Measurements from ENCODE around the gene PGAP6. TPM values are rescaled to one million over a fixed set of nuclear protein-coding genes. Genes with fewer than 3 reads are reported as not detected.

PGAP6 gene
- total and polyA plus RNA-seq, 2 of the 13 experiments (the other 11 are each of a cell fraction or from before 2014, with no cell fraction given) = 52.7 to 136 TPM

- TF ChIP-seq ZNF180 (CRISPR knock-in tag; IDR thresholded peaks at IDR 0.05; ENCODE audit: borderline replicate concordance, low read depth) (no peak), ELF3 (CRISPR knock-in tag; IDR thresholded peaks at IDR 0.05) (peak; percentile 63; the same call in 1 of the 2 replicates), ZNF660 (CRISPR knock-in tag; IDR thresholded peaks at IDR 0.05; ENCODE audit: borderline replicate concordance, low read depth) (no peak), MIER2 (CRISPR knock-in tag; IDR thresholded peaks at IDR 0.05) (peak; percentile 64; the same call in 1 of the 2 replicates), ZBTB38 (CRISPR knock-in tag; IDR thresholded peaks at IDR 0.05) (peak; percentile 15; the same call in 1 of the 2 replicates), ZNF556 (CRISPR knock-in tag; IDR thresholded peaks at IDR 0.05; ENCODE audit: borderline replicate concordance) (0 out of 2 replicates have a peak, but pooled peaks have one; percentile 61), KMT2A (CRISPR knock-in tag; IDR thresholded peaks at IDR 0.05) (no peak), HNRNPL (IDR thresholded peaks at IDR 0.05; ENCODE audit: low read depth, low read length) (peak; percentile 98), HHEX (CRISPR knock-in tag; IDR thresholded peaks at IDR 0.05) (no peak), IRF2 (CRISPR knock-in tag; IDR thresholded peaks at IDR 0.05) (peak; percentile 85), SIX4 (CRISPR knock-in tag; IDR thresholded peaks at IDR 0.05) (peak; percentile 69; the same call in 1 of the 2 replicates), ASH2L (IDR thresholded peaks at IDR 0.05; ENCODE audit: insufficient read length, low read depth, low read length) (no peak), TRIM24 (CRISPR knock-in tag; IDR thresholded peaks at IDR 0.05) (no peak), CTCF (CRISPR knock-in tag; IDR thresholded peaks at IDR 0.05) (no peak), CAMTA2 (CRISPR knock-in tag; IDR thresholded peaks at IDR 0.05; ENCODE audit: borderline replicate concordance) (no peak), ZSCAN9 (CRISPR knock-in tag; IDR thresholded peaks at IDR 0.05; ENCODE audit: borderline replicate concordance) (peak; percentile 90), MXI1 (IDR thresholded peaks at IDR 0.05; ENCODE audit: borderline replicate concordance, low read depth, low read length) (peak; percentile 89; the same call in 2 of the 3 replicates), ZFP36L1 (CRISPR knock-in tag; IDR thresholded peaks at IDR 0.05) (peak; percentile 66), ZNF841 (CRISPR knock-in tag; IDR thresholded peaks at IDR 0.05; ENCODE audit: borderline replicate concordance) (no peak), PRDM15 (CRISPR knock-in tag; IDR thresholded peaks at IDR 0.05) (no peak), ARID3A (IDR thresholded peaks at IDR 0.05; ENCODE audit: low read depth, low read length) (no peak)
Measured at GRCh38 chr16:405548-406506, 24.0 kb upstream of the PGAP6 start (continued).
